ENCODE results near the gene CPSF3.

CPSF3 gene

DNA sequence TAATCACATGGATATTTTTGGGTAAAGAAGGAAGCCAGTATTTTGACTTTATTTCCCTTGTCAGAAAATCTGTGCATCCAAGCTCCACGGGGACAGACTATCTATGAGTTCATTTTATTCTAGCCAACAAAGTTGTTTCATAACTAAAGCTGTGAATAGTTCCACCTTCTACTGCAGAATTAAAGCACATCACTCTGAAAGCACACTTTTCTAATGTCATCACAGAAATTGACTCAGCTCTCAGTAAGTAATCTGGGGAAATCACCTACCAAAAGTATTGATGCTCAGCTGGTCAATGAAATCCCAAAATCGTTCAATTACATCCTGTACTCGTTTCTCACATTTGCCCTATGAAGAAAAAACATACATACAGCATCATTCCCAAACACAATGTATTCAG, 70.0 kb downstream of the CPSF3 start:
- no peak for DNase-seq
- Histone ChIP-seq H3K4me2 (ENCODE audit: insufficient read depth, low read length) (no peak overlapping the region), H3K4me1 (ENCODE audit: insufficient read depth, low read length) (no peaks in the 10 kb centered on the region), H3K79me2 (ENCODE audit: insufficient read depth, low read length) (no peaks in the 10 kb centered on the region), H3K4me3 (ENCODE audit: low read depth in 1 of 2, low read length in 2 of 2) (no peak overlapping the region), H4K20me1 (ENCODE audit: insufficient read depth, low read length) (peaks cover 2% of the 10 kb centered on the region; the same call in 1 of the 2 replicates), H3K27ac (ENCODE audit: low read length) (no peak overlapping the region), H3K36me3 (ENCODE audit: insufficient read depth, low read length) (peaks cover 89% of the 10 kb centered on the region), H3K9me3 (ENCODE audit: insufficient read depth, low read length, severe bottlenecking) (no peaks in the 10 kb centered on the region), H3K27me3 (ENCODE audit: insufficient read depth, low read length, poor library complexity) (no peaks in the 10 kb centered on the region), H3K9ac (ENCODE audit: low read depth, low read length) (no peak overlapping the region), H2AFZ (ENCODE audit: low read depth, low read length) (no peak overlapping the region)
- ATAC-seq (ENCODE audit: insufficient read depth, low read depth), result no peak
- TF ChIP-seq, protein P1, sequence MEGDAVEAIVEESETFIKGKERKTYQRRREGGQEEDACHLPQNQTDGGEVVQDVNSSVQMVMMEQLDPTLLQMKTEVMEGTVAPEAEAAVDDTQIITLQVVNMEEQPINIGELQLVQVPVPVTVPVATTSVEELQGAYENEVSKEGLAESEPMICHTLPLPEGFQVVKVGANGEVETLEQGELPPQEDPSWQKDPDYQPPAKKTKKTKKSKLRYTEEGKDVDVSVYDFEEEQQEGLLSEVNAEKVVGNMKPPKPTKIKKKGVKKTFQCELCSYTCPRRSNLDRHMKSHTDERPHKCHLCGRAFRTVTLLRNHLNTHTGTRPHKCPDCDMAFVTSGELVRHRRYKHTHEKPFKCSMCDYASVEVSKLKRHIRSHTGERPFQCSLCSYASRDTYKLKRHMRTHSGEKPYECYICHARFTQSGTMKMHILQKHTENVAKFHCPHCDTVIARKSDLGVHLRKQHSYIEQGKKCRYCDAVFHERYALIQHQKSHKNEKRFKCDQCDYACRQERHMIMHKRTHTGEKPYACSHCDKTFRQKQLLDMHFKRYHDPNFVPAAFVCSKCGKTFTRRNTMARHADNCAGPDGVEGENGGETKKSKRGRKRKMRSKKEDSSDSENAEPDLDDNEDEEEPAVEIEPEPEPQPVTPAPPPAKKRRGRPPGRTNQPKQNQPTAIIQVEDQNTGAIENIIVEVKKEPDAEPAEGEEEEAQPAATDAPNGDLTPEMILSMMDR (IDR thresholded peaks at IDR 0.05; ENCODE audit: borderline replicate concordance, extremely low read depth, low read length, poor library complexity, severe bottlenecking), result no peak
- no peak for TF ChIP-seq EZH2 (IDR thresholded peaks at IDR 0.05; ENCODE audit: borderline replicate concordance, low read depth, low read length, severe bottlenecking)

DNA sequence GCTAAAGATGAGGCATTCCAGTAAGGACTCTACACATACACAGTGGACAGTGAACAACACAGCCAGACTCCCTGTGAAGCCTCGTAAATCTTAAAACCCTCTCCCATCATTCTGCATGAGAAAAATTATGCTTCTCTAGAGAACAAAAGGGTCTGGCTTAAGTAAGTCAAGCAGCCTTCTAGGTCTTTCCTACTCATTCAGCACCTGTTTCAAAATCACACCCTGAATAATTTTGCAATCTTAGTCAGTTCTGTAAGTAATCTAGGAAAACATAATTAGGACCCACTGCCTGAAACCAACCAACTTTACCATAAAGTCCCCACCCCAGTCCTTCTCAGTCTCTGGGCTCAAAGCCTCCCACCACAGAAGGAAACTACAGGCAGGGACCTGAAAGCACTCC, 70.6 kb downstream of the CPSF3 start:
- no peak for ATAC-seq (ENCODE audit: insufficient read depth, low read depth)
- Histone ChIP-seq H3K36me3 (ENCODE audit: insufficient read depth, low read length) (peaks cover 87% of the 10 kb centered on the region), H3K79me2 (ENCODE audit: insufficient read depth, low read length) (no peaks in the 10 kb centered on the region), H3K9ac (ENCODE audit: low read depth, low read length) (no peak overlapping the region), H3K27ac (ENCODE audit: low read length) (no peak overlapping the region), H3K4me3 (ENCODE audit: low read depth in 1 of 2, low read length in 2 of 2) (no peak overlapping the region), H3K9me3 (ENCODE audit: insufficient read depth, low read length, severe bottlenecking) (no peaks in the 10 kb centered on the region), H2AFZ (ENCODE audit: low read depth, low read length) (no peak overlapping the region), H3K27me3 (ENCODE audit: insufficient read depth, low read length, poor library complexity) (no peaks in the 10 kb centered on the region), H3K4me1 (ENCODE audit: insufficient read depth, low read length) (no peaks in the 10 kb centered on the region), H4K20me1 (ENCODE audit: insufficient read depth, low read length) (peaks cover 2% of the 10 kb centered on the region; the same call in 1 of the 2 replicates), H3K4me2 (ENCODE audit: insufficient read depth, low read length) (no peak overlapping the region)
- TF ChIP-seq, protein P1 (IDR thresholded peaks at IDR 0.05; ENCODE audit: borderline replicate concordance, extremely low read depth, low read length, poor library complexity, severe bottlenecking), result no peak
- TF ChIP-seq EZH2 (IDR thresholded peaks at IDR 0.05; ENCODE audit: borderline replicate concordance, low read depth, low read length, severe bottlenecking), result no peak
- no peak for DNase-seq

DNA sequence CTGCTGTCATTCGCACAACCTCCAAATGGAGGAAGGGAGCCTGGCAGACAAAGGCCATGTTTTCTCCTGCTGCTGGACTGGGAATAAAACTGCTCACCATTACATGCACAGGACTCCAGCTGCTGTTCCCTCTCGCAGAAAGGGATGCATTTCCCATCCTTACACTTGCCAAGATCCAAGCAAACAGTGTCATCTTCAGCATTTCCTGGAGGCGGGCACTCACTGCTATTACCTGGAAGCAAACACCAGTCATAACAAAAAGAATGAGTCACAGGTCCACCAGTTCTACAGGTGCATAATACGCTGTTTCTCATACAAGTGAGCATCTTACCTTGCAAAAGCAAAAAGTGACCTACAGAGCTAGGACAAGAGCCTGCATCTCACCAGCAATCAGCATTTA, 73.6 kb downstream of the CPSF3 start:
- H3K4me2 ChIP-seq (ENCODE audit: insufficient read depth, low read length), result no peak overlapping the region
- peaks cover 3% of the 10 kb centered on the region; the same call in 1 of the 2 replicates for H4K20me1 ChIP-seq (ENCODE audit: insufficient read depth, low read length)
- no peak overlapping the region for H3K27ac ChIP-seq (ENCODE audit: low read length)
- H3K9ac ChIP-seq (ENCODE audit: low read depth, low read length), result no peak overlapping the region
- no peak for TF ChIP-seq EZH2 (IDR thresholded peaks at IDR 0.05; ENCODE audit: borderline replicate concordance, low read depth, low read length, severe bottlenecking)
- TF ChIP-seq, protein P1 (IDR thresholded peaks at IDR 0.05; ENCODE audit: borderline replicate concordance, extremely low read depth, low read length, poor library complexity, severe bottlenecking), result no peak
- no peak for ATAC-seq (ENCODE audit: insufficient read depth, low read depth)
- H3K36me3 ChIP-seq (ENCODE audit: insufficient read depth, low read length), result peaks cover 80% of the 10 kb centered on the region
- H3K4me1 ChIP-seq (ENCODE audit: insufficient read depth, low read length), result no peaks in the 10 kb centered on the region
- H3K27me3 ChIP-seq (ENCODE audit: insufficient read depth, low read length, poor library complexity), result no peaks in the 10 kb centered on the region
- no peak overlapping the region for H2AFZ ChIP-seq (ENCODE audit: low read depth, low read length)
- H3K4me3 ChIP-seq (ENCODE audit: low read depth in 1 of 2, low read length in 2 of 2), result no peak overlapping the region
- H3K9me3 ChIP-seq (ENCODE audit: insufficient read depth, low read length, severe bottlenecking), result no peaks in the 10 kb centered on the region
- no peaks in the 10 kb centered on the region for H3K79me2 ChIP-seq (ENCODE audit: insufficient read depth, low read length)
- no peak for DNase-seq

DNA sequence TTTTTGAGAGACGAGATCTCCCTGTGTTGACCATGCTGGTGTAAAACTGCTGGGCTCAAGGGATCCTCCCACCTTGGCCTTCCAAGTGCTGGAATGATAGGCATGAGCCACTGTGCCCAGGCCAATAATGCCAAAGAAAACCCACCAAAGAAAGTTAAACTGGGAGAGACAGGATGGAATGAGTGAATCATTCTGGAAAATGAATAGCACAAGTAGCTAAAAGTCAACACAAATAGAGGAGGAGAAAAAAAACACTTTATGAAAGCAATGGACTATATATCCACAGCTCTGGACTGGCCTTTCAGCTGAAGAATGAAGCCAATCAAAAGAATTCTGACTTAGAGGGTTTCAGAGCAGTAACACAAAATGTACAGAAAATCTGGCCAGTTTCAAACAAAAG, 74.8 kb downstream of the CPSF3 start:
- no peak overlapping the region for H3K4me2 ChIP-seq (ENCODE audit: insufficient read depth, low read length)
- no peak overlapping the region for H3K9ac ChIP-seq (ENCODE audit: low read depth, low read length)
- no peaks in the 10 kb centered on the region for H3K79me2 ChIP-seq (ENCODE audit: insufficient read depth, low read length)
- H3K9me3 ChIP-seq (ENCODE audit: insufficient read depth, low read length, severe bottlenecking), result no peaks in the 10 kb centered on the region
- no peaks in the 10 kb centered on the region for H3K27me3 ChIP-seq (ENCODE audit: insufficient read depth, low read length, poor library complexity)
- H4K20me1 ChIP-seq (ENCODE audit: insufficient read depth, low read length), result peaks cover 3% of the 10 kb centered on the region; the same call in 1 of the 2 replicates
- H3K36me3 ChIP-seq (ENCODE audit: insufficient read depth, low read length), result peaks cover 74% of the 10 kb centered on the region
- no peak overlapping the region for H3K27ac ChIP-seq (ENCODE audit: low read length)
- H2AFZ ChIP-seq (ENCODE audit: low read depth, low read length), result no peak overlapping the region
- H3K4me1 ChIP-seq (ENCODE audit: insufficient read depth, low read length), result no peaks in the 10 kb centered on the region
- no peak overlapping the region for H3K4me3 ChIP-seq (ENCODE audit: low read depth in 1 of 2, low read length in 2 of 2)
- DNase-seq (no peak), ATAC-seq (ENCODE audit: insufficient read depth, low read depth) (no peak)
- no peak for TF ChIP-seq EZH2 (IDR thresholded peaks at IDR 0.05; ENCODE audit: borderline replicate concordance, low read depth, low read length, severe bottlenecking)
- TF ChIP-seq, protein P1 (IDR thresholded peaks at IDR 0.05; ENCODE audit: borderline replicate concordance, extremely low read depth, low read length, poor library complexity, severe bottlenecking), result no peak
